ENCODE data around the gene MISP3.

MISP3 gene

GRCh38 chr19:14119146-14119545, 46.6 kb downstream of the MISP3 start:
- DNase-seq (ENCODE audit: low read depth in 2 of 3, low spot score in 1 of 3), result no peak

GRCh38 chr19:14119644-14120496, 47.3 kb downstream of the MISP3 start:
- no peak for DNase-seq (ENCODE audit: low read depth in 2 of 3, low spot score in 1 of 3)

GRCh38 chr19:14120497-14120780, 47.9 kb downstream of the MISP3 start:
- DNase-seq (ENCODE audit: low read depth in 2 of 3, low spot score in 1 of 3), result no peak

- no peak for DNase-seq (ENCODE audit: low read depth in 2 of 3, low spot score in 1 of 3)
Observed at GRCh38 chr19:14122924-14123323, 50.3 kb downstream of the MISP3 start.
